ENCODE data around the gene PPA1. TPM values are rescaled to one million over a fixed set of nuclear protein-coding genes. Genes with fewer than 3 reads are reported as not detected.
A peak's percentile ranks its signal among the peaks of the same experiment; 100 is the strongest.

PPA1 gene
- total and polyA plus RNA-seq, 2 experiments from 2014 or later: 105 to 110 TPM

DNA sequence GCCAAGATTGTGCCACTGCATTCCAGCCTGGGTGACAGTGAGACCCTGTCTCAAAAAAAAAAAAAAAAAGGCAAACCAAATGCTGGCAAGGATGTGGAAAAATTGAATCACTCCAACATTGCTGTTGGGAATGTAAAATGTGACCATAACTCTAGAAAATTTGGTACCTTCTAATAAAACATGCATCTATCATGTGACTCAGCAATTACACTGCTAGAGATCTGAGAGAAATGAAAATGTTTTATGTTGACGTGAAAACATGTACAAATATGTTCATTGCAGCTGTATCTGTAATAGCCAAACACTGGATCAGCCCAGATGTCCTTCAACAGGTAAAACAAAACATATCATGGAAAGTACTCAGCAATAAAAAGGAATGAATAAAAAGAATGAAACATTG is 32.1 kb downstream of the PPA1 start:
- Histone ChIP-seq H2AFZ (no peak overlapping the region), H3K9me2 (ENCODE audit: insufficient read depth) (no peaks in the 10 kb centered on the region), H3K9me3 (ENCODE audit: low read depth) (no peaks in the 10 kb centered on the region), H3K27me3 (replicated peaks; ENCODE audit: insufficient read depth) (no peaks in the 10 kb centered on the region), H3F3A (ENCODE audit: insufficient read depth) (no peaks in the 10 kb centered on the region), H3K9ac (no peak overlapping the region), H3K27ac (no peak overlapping the region), H3K4me1 (ENCODE audit: insufficient read depth) (no peaks in the 10 kb centered on the region), H3K79me2 (ENCODE audit: insufficient read depth) (no peaks in the 10 kb centered on the region), H4K20me1 (ENCODE audit: insufficient read depth) (no peaks in the 10 kb centered on the region), H3K4me2 (ENCODE audit: unreplicated experiment) (no peak overlapping the region), H3K4me3 (no peak overlapping the region), H3K36me3 (ENCODE audit: low read depth) (peaks cover 48% of the 10 kb centered on the region)
- TF ChIP-seq EZH2 (IDR thresholded peaks at IDR 0.05; ENCODE audit: insufficient read depth, poor library complexity, severe bottlenecking) (no peak), EZH2phosphoT487 (IDR thresholded peaks at IDR 0.05; ENCODE audit: insufficient read depth, low read depth) (no peak)
- in situ Hi-C loops (cut with MboI): no loop called here
- WGBS, 2 experiments (ENCODE audit: low coverage in 1 of 2, low lambda C conversion rate in 2 of 2, missing lambda C conversion rate in 2 of 2): 95 to 97% methylated on average over 1 of the region's 1 CpG
- peak; percentile 31 for DNase-seq

GRCh38 chr10:70198696-70199466 is 34.3 kb downstream of the PPA1 start:
- H4K20me1 ChIP-seq (ENCODE audit: insufficient read depth): no peaks in the 10 kb centered on the region
- in situ Hi-C loops (cut with MboI): no loop called here
- peaks cover 37% of the 10 kb centered on the region for H3K36me3 ChIP-seq (ENCODE audit: low read depth)
- H3K4me1 ChIP-seq (ENCODE audit: insufficient read depth): peaks cover 6% of the 10 kb centered on the region
- no peaks in the 10 kb centered on the region for H3K9me3 ChIP-seq (ENCODE audit: low read depth)
- H3K9me2 ChIP-seq (ENCODE audit: insufficient read depth): no peaks in the 10 kb centered on the region
- DNase-seq: no peak
- no peaks in the 10 kb centered on the region for H3K79me2 ChIP-seq (ENCODE audit: insufficient read depth)
- no peak overlapping the region for H3K27ac ChIP-seq
- no peak overlapping the region for H2AFZ ChIP-seq
- WGBS, 2 experiments (ENCODE audit: low coverage in 1 of 2, low lambda C conversion rate in 2 of 2, missing lambda C conversion rate in 2 of 2): 96 to 100% methylated on average over 5 of the region's 5 CpGs
- no peak overlapping the region for H3K9ac ChIP-seq
- TF ChIP-seq EZH2phosphoT487 (IDR thresholded peaks at IDR 0.05; ENCODE audit: insufficient read depth, low read depth): no peak
- TF ChIP-seq EZH2 (IDR thresholded peaks at IDR 0.05; ENCODE audit: insufficient read depth, poor library complexity, severe bottlenecking): no peak
- no peaks in the 10 kb centered on the region for H3K27me3 ChIP-seq (replicated peaks; ENCODE audit: insufficient read depth)
- no peak overlapping the region for H3K4me2 ChIP-seq (ENCODE audit: unreplicated experiment)
- H3F3A ChIP-seq (ENCODE audit: insufficient read depth): peaks cover 12% of the 10 kb centered on the region
- no peak overlapping the region for H3K4me3 ChIP-seq

- no peak overlapping the region for H3K4me2 ChIP-seq (ENCODE audit: unreplicated experiment)
- H3K79me2 ChIP-seq (ENCODE audit: insufficient read depth): no peaks in the 10 kb centered on the region
- H3K4me3 ChIP-seq: no peak overlapping the region
- peaks cover 24% of the 10 kb centered on the region for H3K36me3 ChIP-seq (ENCODE audit: low read depth)
- DNase-seq: no peak
- H3K9me3 ChIP-seq (ENCODE audit: low read depth): no peaks in the 10 kb centered on the region
- peaks cover 21% of the 10 kb centered on the region for H3K4me1 ChIP-seq (ENCODE audit: insufficient read depth)
- in situ Hi-C loops (cut with MboI): no loop called here
- peaks cover 27% of the 10 kb centered on the region for H3F3A ChIP-seq (ENCODE audit: insufficient read depth)
- H3K27me3 ChIP-seq (replicated peaks; ENCODE audit: insufficient read depth): no peaks in the 10 kb centered on the region
- H3K9me2 ChIP-seq (ENCODE audit: insufficient read depth): no peaks in the 10 kb centered on the region
- H3K27ac ChIP-seq: no peak overlapping the region
- TF ChIP-seq EZH2 (IDR thresholded peaks at IDR 0.05; ENCODE audit: insufficient read depth, poor library complexity, severe bottlenecking): no peak
- no peak for TF ChIP-seq EZH2phosphoT487 (IDR thresholded peaks at IDR 0.05; ENCODE audit: insufficient read depth, low read depth)
- H4K20me1 ChIP-seq (ENCODE audit: insufficient read depth): no peaks in the 10 kb centered on the region
- 83 to 85% methylated on average over 7 of the region's 7 CpGs for WGBS, 2 experiments (ENCODE audit: low coverage in 1 of 2, low lambda C conversion rate in 2 of 2, missing lambda C conversion rate in 2 of 2)
- no peak overlapping the region for H3K9ac ChIP-seq
- no peak overlapping the region for H2AFZ ChIP-seq
Observed at GRCh38 chr10:70197235-70197945, 35.8 kb downstream of the PPA1 start.

DNA sequence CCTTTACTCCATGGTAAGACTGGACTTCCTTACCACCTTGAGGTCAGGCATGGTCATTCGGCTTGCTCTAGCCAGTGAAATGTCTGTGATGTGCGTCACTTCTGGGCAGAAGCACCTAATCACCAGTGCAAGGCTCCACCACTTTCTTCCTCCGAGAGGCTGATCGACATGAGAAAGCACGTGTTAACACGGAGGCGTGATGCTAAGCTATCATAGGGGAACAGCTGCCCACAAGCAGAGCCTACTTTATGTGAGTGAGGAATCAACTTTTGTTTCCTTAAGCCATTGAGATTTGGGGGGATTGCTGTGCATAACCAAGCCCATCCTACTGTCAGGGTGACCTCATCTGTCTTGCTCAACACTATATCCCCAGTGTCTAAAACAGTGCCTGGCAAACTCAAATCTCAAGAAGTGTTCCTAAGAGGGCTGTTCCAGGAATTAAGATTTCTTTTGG is 39.8 kb downstream of the PPA1 start:
- no peaks in the 10 kb centered on the region for H3K27me3 ChIP-seq (replicated peaks; ENCODE audit: insufficient read depth)
- H3K9me2 ChIP-seq (ENCODE audit: insufficient read depth): no peaks in the 10 kb centered on the region
- DNase-seq: peak; percentile 46
- H3K4me2 ChIP-seq (ENCODE audit: unreplicated experiment): peak overlapping the region; percentile 34
- in situ Hi-C loops (cut with MboI): no loop called here
- H3K4me1 ChIP-seq (ENCODE audit: insufficient read depth): peaks cover 46% of the 10 kb centered on the region
- peaks cover 52% of the 10 kb centered on the region for H3F3A ChIP-seq (ENCODE audit: insufficient read depth)
- H3K27ac ChIP-seq: peak overlapping the region; percentile 95
- WGBS, 2 experiments (ENCODE audit: low coverage in 1 of 2, low lambda C conversion rate in 2 of 2, missing lambda C conversion rate in 2 of 2): 98 to 99% methylated on average over 7 of the region's 7 CpGs
- no peak for TF ChIP-seq EZH2phosphoT487 (IDR thresholded peaks at IDR 0.05; ENCODE audit: insufficient read depth, low read depth)
- TF ChIP-seq EZH2 (IDR thresholded peaks at IDR 0.05; ENCODE audit: insufficient read depth, poor library complexity, severe bottlenecking): no peak
- 0 out of 2 replicates have a peak overlapping the region, but pooled peaks have one; percentile 71 for H3K9ac ChIP-seq
- H3K4me3 ChIP-seq: no peak overlapping the region
- no peaks in the 10 kb centered on the region for H4K20me1 ChIP-seq (ENCODE audit: insufficient read depth)
- peaks cover 2% of the 10 kb centered on the region; the same call in 1 of the 2 replicates for H3K36me3 ChIP-seq (ENCODE audit: low read depth)
- no peaks in the 10 kb centered on the region for H3K9me3 ChIP-seq (ENCODE audit: low read depth)
- no peak overlapping the region for H2AFZ ChIP-seq
- H3K79me2 ChIP-seq (ENCODE audit: insufficient read depth): no peaks in the 10 kb centered on the region

Measured in GM23248 (cell line).